ENCODE measurements around the gene GARRE1.
A peak's percentile ranks its signal among the peaks of the same experiment; 100 is the strongest.
"Not testable (repeated sequence)": the region's sequence is repeated elsewhere in the genome, so short reads cannot be mapped to it uniquely, and the experiment has no call there.

Gene GARRE1, protein sequence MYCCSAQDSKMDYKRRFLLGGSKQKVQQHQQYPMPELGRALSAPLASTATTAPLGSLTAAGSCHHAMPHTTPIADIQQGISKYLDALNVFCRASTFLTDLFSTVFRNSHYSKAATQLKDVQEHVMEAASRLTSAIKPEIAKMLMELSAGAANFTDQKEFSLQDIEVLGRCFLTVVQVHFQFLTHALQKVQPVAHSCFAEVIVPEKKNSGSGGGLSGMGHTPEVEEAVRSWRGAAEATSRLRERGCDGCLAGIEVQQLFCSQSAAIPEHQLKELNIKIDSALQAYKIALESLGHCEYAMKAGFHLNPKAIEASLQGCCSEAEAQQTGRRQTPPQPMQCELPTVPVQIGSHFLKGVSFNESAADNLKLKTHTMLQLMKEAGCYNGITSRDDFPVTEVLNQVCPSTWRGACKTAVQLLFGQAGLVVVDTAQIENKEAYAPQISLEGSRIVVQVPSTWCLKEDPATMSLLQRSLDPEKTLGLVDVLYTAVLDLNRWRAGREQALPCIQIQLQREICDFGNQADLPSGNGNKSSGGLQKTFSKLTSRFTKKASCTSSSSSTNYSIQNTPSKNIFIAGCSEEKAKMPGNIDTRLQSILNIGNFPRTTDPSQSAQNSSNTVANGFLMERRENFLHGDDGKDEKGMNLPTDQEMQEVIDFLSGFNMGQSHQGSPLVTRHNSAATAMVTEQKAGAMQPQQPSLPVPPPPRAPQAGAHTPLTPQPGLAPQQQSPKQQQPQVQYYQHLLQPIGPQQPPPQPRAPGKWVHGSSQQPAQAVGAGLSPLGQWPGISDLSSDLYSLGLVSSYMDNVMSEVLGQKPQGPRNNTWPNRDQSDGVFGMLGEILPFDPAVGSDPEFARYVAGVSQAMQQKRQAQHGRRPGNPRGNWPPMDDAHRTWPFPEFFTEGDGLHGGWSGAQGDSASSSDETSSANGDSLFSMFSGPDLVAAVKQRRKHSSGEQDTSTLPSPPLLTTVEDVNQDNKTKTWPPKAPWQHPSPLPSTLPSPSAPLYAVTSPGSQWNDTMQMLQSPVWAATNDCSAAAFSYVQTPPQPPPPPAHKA (N-terminal part only)
- long read RNA-seq, donor 1, partial matches to known transcripts = 28 of 30 reads
- long read RNA-seq, donor 1, other reads (novel, unspliced or antisense) = 0 of 30 reads
- long read RNA-seq, donor 2, partial matches to known transcripts = 19 of 21 reads
- long read RNA-seq, donor 2, other reads (novel, unspliced or antisense) = 0 of 21 reads
- long read RNA-seq, donor 3, transcript KIAA0355-205 (3 exons, 1,313 nt) = major isoform, 5 of 22 reads
- long read RNA-seq, donor 3, partial matches to known transcripts = 17 of 22 reads
- long read RNA-seq, donor 3, other reads (novel, unspliced or antisense) = 0 of 22 reads
- long read RNA-seq, donor 4, partial matches to known transcripts = 18 of 21 reads
- long read RNA-seq, donor 4, other reads (novel, unspliced or antisense) = 0 of 21 reads
- long read RNA-seq, donor 5, partial matches to known transcripts = 17 of 22 reads
- long read RNA-seq, donor 5, other reads (novel, unspliced or antisense) = 0 of 22 reads
- long read RNA-seq, donor 6, partial matches to known transcripts = 42 of 48 reads
- long read RNA-seq, donor 6, other reads (novel, unspliced or antisense) = 0 of 48 reads
- long read RNA-seq, donor 7 = 0 reads
- long read RNA-seq, donor 8, full-length matches to known transcripts = 12 of 65 reads
- long read RNA-seq, donor 8, partial matches to known transcripts = 53 of 65 reads
- long read RNA-seq, donor 8, other reads (novel, unspliced or antisense) = 0 of 65 reads

DNA sequence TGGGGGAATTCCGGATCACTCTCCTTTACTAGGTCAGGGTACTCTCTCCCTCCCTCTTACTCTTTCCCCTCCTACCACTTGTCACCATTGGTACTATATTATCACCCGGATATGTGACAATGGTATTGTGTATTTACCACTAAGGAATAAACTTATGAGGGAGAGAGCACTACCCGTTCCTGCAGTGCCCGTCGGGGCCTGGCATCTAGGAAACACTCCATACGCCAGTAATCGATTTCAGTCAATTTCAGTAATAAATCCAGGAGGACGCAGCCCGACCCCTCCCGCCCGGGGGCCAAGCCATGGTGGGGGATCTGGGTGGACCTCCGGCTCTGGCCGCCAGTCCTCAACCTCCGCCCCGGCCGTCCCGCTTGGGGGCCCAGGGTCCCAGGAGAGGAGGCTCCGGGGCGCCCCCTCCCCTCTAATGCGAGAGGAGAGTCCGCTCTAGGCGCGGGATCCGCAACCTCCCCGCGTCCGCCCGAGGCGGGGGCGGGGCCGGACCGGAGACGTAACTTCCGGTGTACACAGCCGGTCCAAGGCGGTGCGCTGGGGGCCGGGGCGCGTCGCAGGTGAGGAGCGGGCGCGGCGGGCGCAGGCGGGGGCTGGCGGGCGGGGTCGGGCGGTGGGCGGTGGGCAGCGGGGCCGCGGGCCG, at the start of gene GARRE1:
Gene GARRE1, plus strand, starts transcription at position 509 of the 652 bp plus-strand sequence. CDS start 45,920 bp downstream, outside the sequence.
- DNase-seq = peak; percentile 82

DNA sequence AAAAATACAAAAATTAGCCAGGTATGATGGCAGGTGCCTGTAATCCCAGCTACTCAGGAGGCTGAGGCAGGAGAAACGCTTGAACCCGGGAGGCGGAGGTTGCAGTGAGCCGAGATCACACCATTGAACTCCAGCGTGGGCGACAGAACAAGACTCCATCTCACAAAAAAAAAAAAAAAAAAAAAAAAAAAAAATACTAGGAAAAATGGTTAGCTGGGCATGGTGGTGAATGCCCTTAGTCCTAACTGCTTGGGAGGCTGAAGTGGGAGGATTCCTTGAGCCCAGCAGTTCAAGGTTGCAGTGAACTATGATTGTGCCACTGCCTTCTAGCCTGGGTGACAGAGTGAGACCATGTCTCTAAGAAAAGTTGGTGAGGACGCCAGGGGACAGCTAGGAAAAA, 49.0 kb upstream of the GARRE1 start:
- not testable (repeated sequence) for DNase-seq

DNA sequence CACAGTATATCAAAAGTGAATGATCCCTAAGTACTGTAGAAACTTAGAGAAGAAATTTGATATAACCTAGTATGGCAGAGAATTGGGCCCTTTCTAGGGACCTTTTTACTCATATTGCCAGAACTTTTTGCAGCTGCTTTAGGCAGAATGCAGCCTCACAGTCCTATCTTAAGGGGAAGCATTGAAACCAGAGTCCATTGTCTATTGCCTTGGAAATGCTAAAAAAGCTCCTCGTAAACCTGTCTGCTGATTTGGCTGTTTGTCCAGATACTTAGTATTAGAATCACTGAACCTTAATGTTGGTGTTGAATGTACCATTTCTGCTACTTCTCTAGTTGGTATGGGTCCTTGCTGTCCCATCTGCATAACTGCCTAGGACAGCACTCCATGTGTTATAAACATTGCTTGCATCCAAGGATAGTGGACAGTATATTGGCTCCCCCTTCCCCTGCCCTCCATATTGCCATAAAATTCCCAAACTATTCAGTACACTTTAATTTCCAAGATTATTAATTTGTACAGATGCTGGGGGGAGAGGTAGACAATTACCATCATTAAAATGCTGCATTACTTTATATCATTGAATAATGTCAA, 46.0 kb upstream of the GARRE1 start:
- DNase-seq = no peak

DNA sequence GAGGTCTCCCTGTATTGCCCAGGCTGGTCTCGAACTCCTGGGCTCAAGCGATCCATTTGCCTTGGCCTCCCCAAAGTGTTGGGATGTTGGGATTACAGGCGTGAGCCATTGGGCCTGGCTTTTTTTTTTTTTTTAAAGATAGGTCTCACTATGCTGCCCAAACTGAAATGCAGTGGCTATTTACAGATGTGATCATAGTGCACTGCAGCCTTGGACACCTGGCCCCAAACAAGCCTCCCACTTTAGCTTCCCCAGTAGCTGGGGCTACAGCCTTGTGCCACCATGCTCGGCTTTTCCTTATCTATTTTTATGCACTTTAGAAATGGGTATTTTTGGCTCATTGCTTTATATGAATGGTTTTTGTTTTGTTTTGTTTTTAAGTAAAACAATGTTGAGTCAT, 44.6 kb upstream of the GARRE1 start:
- DNase-seq = no peak

DNA sequence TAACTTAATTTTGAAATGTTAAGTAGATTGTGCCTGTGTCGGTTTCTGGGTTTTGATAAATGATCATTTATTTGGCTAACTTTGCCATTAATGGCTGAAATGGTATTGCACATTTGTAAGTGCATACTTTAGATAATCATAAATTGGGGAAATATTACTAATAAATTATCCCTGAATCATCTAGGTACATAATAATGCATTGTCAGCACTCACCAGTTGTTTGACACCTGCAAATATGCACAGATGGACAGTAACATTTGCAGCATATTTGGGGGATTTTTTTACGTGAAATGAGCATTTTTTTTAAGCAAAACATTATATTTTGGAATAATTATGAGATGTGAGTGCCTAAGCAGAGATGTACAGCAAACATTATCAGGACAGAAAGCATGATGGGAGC, 41.1 kb upstream of the GARRE1 start:
- no peak for DNase-seq

DNA sequence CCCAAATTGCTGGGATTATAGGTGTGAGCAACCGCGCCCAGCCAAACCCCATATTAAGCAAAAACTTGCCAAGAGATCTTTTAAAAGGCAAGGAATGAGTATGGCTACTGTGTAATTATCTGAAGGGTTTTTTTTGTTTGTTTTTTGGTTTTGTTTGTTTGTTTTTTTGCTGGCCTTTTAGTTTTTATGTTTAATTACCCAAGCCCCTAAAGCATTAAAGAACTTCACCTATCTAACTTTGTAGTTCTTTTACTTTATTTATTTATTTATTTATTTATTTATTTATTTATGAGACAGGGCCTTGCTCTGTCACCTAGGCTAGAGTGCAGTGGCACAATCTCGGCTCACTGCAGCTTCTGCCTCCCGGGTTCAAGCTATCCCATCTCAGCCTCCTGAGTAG, 40.3 kb upstream of the GARRE1 start:
- no peak for DNase-seq

DNA sequence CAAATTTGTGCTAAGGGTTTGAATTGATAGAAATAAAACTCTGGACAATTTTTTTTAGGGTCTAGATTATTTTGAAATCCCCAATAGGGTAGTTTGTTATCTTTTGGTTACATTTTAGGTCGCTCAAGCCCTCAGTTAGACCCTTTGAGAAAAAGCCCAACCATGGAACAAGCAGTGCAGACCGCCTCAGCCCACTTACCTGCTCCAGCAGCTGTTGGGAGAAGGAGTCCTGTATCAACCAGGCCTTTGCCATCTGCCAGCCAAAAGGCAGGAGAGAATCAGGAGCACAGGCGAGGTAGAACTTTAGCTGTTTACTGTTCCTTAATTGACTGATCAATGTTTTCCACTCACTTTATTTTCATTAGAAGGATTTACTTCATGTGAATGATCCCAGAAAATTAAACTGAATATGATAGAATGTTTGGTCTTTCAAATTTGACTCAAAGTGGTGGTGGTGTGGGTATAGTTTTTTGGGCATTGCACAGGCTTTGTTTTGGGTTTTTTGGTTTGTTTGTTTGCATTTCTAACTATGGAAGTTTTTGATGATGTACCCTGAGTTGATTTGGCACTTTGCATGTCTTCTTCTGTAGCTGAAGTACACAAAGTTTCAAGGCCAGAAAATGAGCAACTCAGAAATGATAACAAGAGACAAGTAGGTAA, 39.2 kb upstream of the GARRE1 start:
- DNase-seq = no peak

DNA sequence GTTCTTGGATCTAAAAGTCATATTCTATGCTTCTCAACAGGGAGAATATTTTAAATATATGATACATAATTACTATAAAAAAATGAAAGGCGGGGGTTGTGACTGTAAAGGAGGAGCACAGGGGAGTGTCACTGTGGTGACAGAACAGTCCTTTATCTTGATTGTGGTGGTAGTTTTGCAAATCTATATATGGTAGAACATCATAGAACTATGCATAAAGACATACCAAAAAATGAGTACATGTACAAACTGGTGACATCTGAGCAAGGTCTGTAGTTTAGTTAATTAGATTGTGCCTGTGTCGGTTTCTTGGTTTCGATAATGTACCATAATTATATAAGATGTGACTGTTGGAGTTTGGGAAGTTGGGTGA, 38.7 kb upstream of the GARRE1 start:
- DNase-seq = no peak

DNA sequence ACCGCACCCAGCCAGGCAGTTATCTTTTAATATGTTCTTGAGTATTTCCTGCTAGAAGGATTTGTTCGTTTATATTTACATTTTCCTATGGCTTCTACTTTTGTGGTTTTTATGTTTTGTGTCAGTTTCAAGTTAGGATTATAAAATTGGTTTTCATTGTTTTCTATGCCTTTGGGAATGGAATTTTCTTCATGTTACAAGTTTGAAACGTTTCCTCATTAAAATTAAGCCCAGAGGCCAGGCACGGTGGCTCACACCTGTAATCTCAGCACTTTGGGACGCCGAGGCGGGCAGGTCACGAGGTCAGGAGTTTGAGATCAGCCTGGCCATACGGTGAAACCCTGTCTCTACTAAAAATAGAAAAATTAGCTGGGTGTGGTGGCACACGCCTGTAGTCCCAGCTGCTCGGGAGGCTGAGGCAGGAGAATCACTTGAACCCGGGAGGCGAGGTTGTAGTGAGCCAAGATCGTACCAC, 37.6 kb upstream of the GARRE1 start:
- DNase-seq = not testable (repeated sequence)

DNA sequence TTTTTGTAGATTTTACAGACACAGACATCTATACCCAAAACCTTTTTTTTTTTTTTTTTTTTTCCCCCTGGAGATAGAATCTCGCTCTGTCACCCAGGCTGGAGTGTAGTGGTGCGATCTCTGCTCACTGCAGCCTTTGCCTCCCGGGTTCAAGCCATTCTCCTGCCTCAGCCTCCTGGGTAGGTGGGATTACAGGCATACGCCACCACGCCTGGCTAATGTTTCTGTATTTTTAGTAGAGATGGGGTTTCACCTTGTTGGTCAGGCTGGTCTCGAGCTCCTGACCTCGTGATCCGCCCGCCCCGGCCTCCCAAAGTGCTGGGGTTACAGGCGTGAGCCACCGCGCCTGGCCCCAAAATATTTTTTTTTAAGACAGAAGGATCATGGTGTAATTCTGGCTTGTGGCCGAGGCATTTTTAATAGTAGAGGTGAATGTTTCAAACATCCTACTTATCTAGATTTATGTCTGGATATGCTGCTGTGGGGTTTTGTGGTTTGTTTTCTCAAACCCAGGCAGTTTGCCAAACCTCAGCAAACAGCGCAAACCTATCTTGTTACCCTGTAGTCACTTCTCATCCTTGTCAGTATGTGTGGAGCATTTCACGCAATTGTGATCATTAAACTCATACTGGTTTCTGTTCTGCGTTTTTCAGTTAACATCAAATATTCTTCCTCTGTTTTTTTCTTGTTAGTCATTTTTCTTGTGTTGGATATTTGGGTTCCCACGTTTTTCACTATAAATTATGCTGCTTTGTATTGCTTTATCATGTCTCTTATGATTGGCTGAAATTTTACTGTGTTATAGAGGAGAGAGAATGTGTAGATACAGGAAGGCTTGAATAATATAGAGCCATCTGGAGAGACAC, 36.2 kb upstream of the GARRE1 start:
- no peak for DNase-seq

DNA sequence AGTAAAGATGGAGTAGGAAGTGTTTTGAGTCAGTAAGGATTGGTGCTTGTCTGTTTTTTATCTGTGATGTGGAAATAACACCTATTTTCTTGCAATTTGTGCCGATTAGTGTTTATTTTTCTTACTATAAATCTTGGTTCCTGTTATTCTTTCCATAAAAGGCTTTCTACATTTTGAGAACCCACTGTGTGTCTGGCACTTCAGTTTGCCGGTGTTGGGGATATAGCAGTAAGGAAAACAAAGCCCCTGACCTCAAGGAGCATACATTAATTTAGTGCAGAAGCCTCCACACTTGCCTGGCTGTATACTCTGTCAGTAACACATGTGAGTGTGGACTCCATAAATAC, 35.6 kb upstream of the GARRE1 start:
- no peak for DNase-seq

DNA sequence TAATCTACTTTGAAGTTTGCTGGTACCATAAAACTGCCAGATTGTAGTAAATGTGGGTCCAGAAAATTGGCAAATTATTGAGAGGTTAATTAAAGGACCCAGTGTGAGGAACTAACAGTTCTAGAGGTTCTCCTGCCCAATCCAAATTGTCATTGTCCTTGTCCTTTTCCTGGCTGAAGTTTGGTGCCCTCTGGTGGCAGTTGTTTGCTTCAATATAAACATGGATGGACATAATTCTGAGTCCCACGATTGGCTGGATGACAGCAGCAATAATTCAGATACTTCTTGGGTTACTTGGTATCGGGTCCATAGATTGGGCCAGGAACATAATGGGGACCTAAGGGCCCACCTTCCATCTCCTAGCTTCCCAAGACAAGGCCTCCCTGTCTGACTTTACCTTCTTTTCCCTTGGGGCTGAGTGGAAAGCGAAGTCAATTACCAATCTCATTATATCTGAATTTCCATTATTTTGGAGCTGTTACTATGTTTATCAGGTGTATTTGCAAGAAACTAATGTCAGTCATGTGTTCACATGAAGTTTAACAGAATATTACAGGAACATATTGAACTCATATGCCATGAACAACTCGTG, 33.8 kb upstream of the GARRE1 start:
- no peak for DNase-seq

DNA sequence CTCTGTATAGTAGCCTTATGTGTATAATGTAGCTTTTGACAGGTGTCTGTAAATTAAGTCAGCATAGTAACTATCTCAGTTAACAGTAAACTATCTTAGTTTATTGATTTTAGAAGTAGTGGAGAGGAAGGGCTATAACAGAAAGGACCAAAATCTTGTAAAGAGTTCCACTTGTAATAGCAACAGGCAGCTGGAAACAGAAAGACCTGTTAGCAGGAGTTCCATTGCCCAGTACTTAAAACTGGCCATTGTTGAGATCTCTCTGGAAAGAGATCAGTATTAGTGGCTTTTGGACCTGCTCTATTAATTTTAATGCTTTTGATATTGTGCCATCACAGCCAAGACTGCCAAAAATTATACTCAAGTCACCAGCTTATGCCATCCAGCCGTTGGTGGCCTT, 32.0 kb upstream of the GARRE1 start:
- DNase-seq = no peak

DNA sequence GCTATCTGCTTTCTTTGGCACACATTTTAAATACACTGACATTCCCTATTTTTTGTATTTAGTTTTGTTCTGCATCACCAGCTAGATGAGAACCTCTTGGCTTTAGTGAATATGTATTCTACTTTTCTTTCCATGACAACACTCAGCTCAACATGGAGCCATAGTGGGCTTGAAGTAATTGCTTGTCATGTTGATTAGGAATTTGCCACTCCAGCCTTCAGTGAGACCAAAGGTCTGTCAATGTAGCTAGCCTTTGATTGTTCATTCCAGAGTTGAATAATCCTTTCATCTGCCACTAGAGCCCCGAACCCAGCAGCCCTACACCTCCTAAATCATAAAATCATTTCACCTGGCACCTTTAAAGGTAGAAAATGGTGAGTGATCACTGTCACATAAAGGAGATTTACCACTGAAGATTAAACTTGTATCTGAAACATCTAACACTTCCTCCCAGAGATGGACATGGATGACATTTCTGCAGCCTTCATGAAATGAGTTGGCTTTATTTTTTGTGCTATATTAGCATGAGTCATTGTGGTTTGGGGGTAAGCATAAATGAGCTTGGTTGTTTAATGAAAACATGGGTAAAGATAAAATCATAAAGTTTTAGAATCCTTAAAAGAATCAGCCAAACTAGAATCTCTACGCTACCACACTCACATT, 29.2 kb upstream of the GARRE1 start:
- DNase-seq = no peak

DNA sequence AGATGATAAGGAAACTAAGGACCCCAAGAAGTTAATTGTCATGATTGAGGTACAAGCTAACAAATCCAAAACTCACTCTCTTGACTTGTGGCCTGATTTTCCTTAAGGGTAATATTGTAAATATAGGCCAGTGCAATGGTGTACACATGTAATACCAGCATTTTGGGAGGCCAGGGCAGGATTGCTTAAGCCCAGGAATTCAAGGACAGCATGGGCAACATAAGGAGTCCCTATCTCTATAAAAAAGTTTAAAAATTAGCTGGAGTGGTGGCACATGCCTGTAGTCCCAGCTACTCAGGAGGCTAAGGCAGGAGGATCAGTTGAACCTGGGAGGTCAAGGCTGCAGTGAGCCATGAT, 28.7 kb upstream of the GARRE1 start:
- no peak for DNase-seq

DNA sequence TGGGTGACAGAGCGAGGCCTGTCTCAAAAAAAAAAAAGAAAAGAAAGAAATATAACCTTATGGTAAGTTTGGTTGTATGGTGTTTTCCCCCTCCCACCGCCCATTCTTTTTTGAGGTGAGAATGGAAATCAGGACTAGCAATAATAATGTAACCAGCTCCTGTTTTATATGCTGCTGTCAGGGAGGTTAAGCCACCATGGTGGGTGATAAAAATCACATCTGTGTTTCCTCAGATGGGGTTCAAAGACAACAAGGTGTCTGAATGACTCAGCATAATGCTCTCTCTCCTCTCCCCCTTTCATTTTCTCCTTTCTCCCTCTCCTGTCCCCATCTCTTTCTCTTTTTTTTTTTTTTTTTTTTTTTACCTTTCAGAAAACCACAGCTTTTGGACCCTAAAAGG, 28.3 kb upstream of the GARRE1 start:
- DNase-seq = no peak

DNA sequence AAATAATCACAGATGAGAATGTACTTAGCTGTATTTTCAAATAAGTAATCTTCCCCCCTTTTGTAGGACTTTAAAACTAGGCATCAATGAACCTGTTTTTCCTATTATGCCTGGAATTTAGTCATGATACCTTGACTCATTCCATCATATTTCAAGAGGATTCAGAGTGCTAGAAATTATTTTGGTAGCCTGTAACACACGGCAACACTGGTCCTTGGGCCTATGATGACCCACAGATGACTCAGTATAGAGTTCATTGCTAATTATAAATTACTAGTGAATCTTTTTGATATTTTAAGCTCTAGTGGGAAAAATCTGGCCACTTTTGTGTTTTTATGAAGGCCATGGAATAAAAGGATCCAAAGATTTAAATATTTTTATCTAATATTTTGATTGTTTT, 26.0 kb upstream of the GARRE1 start:
- no peak for DNase-seq

DNA sequence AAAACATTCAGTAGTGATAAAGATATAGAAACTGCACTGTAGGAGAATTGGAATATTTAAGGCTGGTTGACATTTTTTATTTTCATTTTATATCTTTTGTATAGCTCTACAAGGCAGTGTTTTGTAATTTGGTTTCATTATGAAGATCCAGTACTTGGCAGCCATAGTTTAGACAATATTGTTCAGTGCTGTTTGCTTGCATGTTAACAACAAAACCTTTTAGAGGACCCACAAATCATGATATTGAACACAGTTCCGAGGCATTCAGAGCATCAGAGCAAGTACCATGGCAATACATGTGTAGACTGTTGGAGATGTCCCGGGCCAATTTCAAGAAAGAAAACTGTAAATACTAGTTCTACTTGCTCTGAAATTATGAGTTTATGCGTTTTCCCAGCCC, 25.6 kb upstream of the GARRE1 start:
- DNase-seq = no peak

All from right kidney (tissue), 9 donors.